ENCODE results near the gene EIF3A.

- TF ChIP-seq EZH2 (IDR thresholded peaks at IDR 0.05; ENCODE audit: borderline replicate concordance, low read length): no peak
- no peak for TF ChIP-seq CTCF (conservative IDR thresholded peaks at IDR 0.05 in 1 of 2, IDR thresholded peaks at IDR 0.05 in 1 of 2; ENCODE audit: extremely low read depth in 1 of 2, insufficient read depth in 1 of 2, low read depth in 1 of 2, low read length in 2 of 2)
Measured at GRCh38 chr10:119020627-119020946, 60.0 kb downstream of the EIF3A start.

Measured in mammary epithelial cell (primary cell).